Fibroblast of the conjunctiva (primary cell): ENCODE data around the gene CRHR1.

Experiments
- DNase-seq: peaks from one replicate; pipeline ENCODE4 v3.0.0-alpha.2; 2010; ENCODE audit warnings: low read depth

The CRHR1 gene

GRCh38 chr17:45790296-45790922 is 6.3 kb downstream of the CRHR1 start:
- DNase-seq, result no peak

GRCh38 chr17:45791041-45791582 is 7.0 kb downstream of the CRHR1 start:
- DNase-seq, result no peak

GRCh38 chr17:45791935-45792334 is 7.8 kb downstream of the CRHR1 start:
- DNase-seq, result no peak

GRCh38 chr17:45792437-45792836 is 8.3 kb downstream of the CRHR1 start:
- DNase-seq, result no peak

- no peak for DNase-seq
Measured at GRCh38 chr17:45792995-45793755, 9.1 kb downstream of the CRHR1 start.

GRCh38 chr17:45793999-45794540 is 9.9 kb downstream of the CRHR1 start:
- DNase-seq, result no peak

- DNase-seq, result no peak
Measured at GRCh38 chr17:45794840-45795239, 10.7 kb downstream of the CRHR1 start.

GRCh38 chr17:45800816-45801215 is 16.7 kb downstream of the CRHR1 start:
- no peak for DNase-seq

- no peak for DNase-seq
Measured at GRCh38 chr17:45801421-45801820, 17.3 kb downstream of the CRHR1 start.

- DNase-seq, result no peak
Measured at GRCh38 chr17:45808845-45809244, 24.7 kb downstream of the CRHR1 start.

- no peak for DNase-seq
Measured at GRCh38 chr17:45809499-45809898, 25.4 kb downstream of the CRHR1 start.

- DNase-seq, result no peak
Measured at GRCh38 chr17:45812102-45812501, 28.0 kb downstream of the CRHR1 start.

- no peak for DNase-seq
Measured at GRCh38 chr17:45813048-45813725, 29.1 kb downstream of the CRHR1 start.

- no peak for DNase-seq
Measured at GRCh38 chr17:45814622-45815606, 30.8 kb downstream of the CRHR1 start.

GRCh38 chr17:45815752-45816151 is 31.6 kb downstream of the CRHR1 start:
- no peak for DNase-seq

- DNase-seq, result no peak
Measured at GRCh38 chr17:45818041-45818440, 33.9 kb downstream of the CRHR1 start.

- no peak for DNase-seq
Measured at GRCh38 chr17:45818699-45819098, 34.6 kb downstream of the CRHR1 start.

- DNase-seq, result no peak
Measured at GRCh38 chr17:45819632-45820031, 35.5 kb downstream of the CRHR1 start.

GRCh38 chr17:45820052-45820780 is 36.1 kb downstream of the CRHR1 start:
- DNase-seq, result no peak

- DNase-seq, result no peak
Measured at GRCh38 chr17:45821147-45821546, 37.0 kb downstream of the CRHR1 start.

- DNase-seq, result no peak
Measured at GRCh38 chr17:45823598-45823997, 39.5 kb downstream of the CRHR1 start.
